HUES64 (cell line): ENCODE results near the gene CMTM7.

Experiments
- H3K27ac ChIP-seq: 2 replicates; pipeline ENCODE4 v1.7.0; 2013; ENCODE audit warnings: low read depth, low read length, inconsistent platforms
- H3K27me3 ChIP-seq: 2 replicates; pipeline ENCODE4 v1.6.1; 2013; ENCODE audit warnings: mild to moderate bottlenecking, low read length; ENCODE audit not compliant: insufficient read depth
- H3K36me3 ChIP-seq: 2 replicates; pipeline ENCODE4 v1.6.1; 2013; ENCODE audit warnings: mild to moderate bottlenecking, low read length; ENCODE audit not compliant: insufficient read depth
- H3K4me1 ChIP-seq: 2 replicates; pipeline ENCODE4 v1.6.1; 2013; ENCODE audit warnings: mild to moderate bottlenecking, low read length, moderate library complexity; ENCODE audit not compliant: insufficient read depth
- H3K4me3 ChIP-seq: 2 replicates; pipeline ENCODE4 v1.5.1; 2013; ENCODE audit warnings: mild to moderate bottlenecking, low read length, moderate library complexity
- H3K9ac ChIP-seq: 2 replicates; pipeline ENCODE4 v1.6.1; 2013; ENCODE audit warnings: mild to moderate bottlenecking, low read depth, low read length
- H3K9me3 ChIP-seq: 2 replicates; pipeline ENCODE4 v1.6.1; 2013; ENCODE audit warnings: low read depth, low read length; ENCODE audit not compliant: insufficient read depth
- WGBS: fragments of 150-250, 120-280 bp; methylation state at CpG from one replicate; pipeline ENCODE4 v1.1.7; 2013; ENCODE audit warnings: missing lambda C conversion rate; 5-methylcytosine and 5-hydroxymethylcytosine counted together

The CMTM7 gene

GRCh38 chr3:32367442-32367841, 24.2 kb upstream of the CMTM7 start:
- Histone ChIP-seq H3K36me3 (no peaks in the 10 kb centered on the region), H3K4me3 (no peak overlapping the region), H3K9ac (no peak overlapping the region), H3K27me3 (no peaks in the 10 kb centered on the region), H3K4me1 (no peaks in the 10 kb centered on the region), H3K27ac (no peak overlapping the region), H3K9me3 (no peaks in the 10 kb centered on the region)
- WGBS: 93% methylated on average over 10 of the region's 10 CpGs

GRCh38 chr3:32371461-32372212, 20.0 kb upstream of the CMTM7 start:
- Histone ChIP-seq H3K4me3 (no peak overlapping the region), H3K9ac (no peak overlapping the region), H3K27me3 (no peaks in the 10 kb centered on the region), H3K36me3 (no peaks in the 10 kb centered on the region), H3K4me1 (no peaks in the 10 kb centered on the region), H3K27ac (no peak overlapping the region), H3K9me3 (no peaks in the 10 kb centered on the region)
- 95% methylated on average over 7 of the region's 7 CpGs for WGBS

GRCh38 chr3:32372213-32372490, 19.5 kb upstream of the CMTM7 start:
- H3K27ac ChIP-seq: no peak overlapping the region
- 97% methylated on average over 4 of the region's 4 CpGs for WGBS
- H3K36me3 ChIP-seq: no peaks in the 10 kb centered on the region
- H3K4me1 ChIP-seq: no peaks in the 10 kb centered on the region
- no peak overlapping the region for H3K4me3 ChIP-seq
- H3K9me3 ChIP-seq: no peaks in the 10 kb centered on the region
- H3K9ac ChIP-seq: no peak overlapping the region
- no peaks in the 10 kb centered on the region for H3K27me3 ChIP-seq

DNA sequence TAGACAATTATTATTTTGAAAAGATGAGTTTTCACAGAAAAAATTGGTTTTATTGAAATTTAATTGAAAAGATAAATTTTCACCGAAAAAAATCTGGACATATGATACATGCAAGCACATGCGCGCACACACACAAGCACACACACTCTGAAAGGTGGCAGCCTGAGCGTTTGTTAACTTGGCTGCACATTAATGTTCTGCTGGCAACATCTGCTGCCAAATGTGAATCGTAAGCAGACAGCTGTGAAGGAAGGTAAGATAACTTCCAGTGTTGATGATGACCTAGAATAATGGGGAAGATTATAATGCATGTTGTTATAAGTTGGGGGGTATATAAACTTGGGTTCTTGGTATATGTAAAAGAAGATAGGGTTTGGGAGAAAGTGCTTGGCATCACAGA, 18.4 kb upstream of the CMTM7 start:
- H3K9me3 ChIP-seq: no peaks in the 10 kb centered on the region
- H3K4me1 ChIP-seq: no peaks in the 10 kb centered on the region
- 95% methylated on average over 5 of the region's 5 CpGs for WGBS
- no peak overlapping the region for H3K27ac ChIP-seq
- H3K4me3 ChIP-seq: no peak overlapping the region
- H3K36me3 ChIP-seq: no peaks in the 10 kb centered on the region
- no peaks in the 10 kb centered on the region for H3K27me3 ChIP-seq
- H3K9ac ChIP-seq: no peak overlapping the region

DNA sequence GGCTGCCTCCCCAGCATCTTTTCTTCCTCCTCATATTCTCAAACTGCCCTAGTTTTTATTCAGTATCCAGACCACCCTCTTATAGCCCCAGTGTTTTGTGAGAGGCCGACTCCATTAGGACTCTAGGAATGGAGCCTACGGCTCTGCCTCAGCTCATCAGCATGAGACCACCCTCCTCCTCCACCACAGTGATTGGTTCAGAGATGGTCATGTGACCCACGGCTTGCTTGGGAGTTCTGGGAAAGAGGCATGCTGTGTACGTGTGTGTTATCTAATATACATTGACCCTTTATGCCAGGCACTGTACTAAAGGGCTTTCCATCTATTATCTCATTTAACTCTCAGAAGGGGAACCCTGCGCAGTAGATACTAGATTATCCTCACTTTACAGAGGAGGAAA, 17.8 kb upstream of the CMTM7 start:
- Histone ChIP-seq H3K9ac (no peak overlapping the region), H3K4me3 (no peak overlapping the region), H3K27ac (no peak overlapping the region), H3K27me3 (no peaks in the 10 kb centered on the region), H3K9me3 (no peaks in the 10 kb centered on the region), H3K36me3 (no peaks in the 10 kb centered on the region), H3K4me1 (no peaks in the 10 kb centered on the region)
- WGBS: 94% methylated on average over 3 of the region's 5 CpGs

- H3K9ac ChIP-seq: no peak overlapping the region
- H3K4me3 ChIP-seq: no peak overlapping the region
- peaks cover 1% of the 10 kb centered on the region; the same call in 1 of the 2 replicates for H3K4me1 ChIP-seq
- no peaks in the 10 kb centered on the region for H3K36me3 ChIP-seq
- H3K27me3 ChIP-seq: no peaks in the 10 kb centered on the region
- WGBS: 53% methylated on average over 12 of the region's 12 CpGs
- no peaks in the 10 kb centered on the region for H3K9me3 ChIP-seq
- H3K27ac ChIP-seq: no peak overlapping the region
Observed at GRCh38 chr3:32374788-32375595, 16.7 kb upstream of the CMTM7 start.

DNA sequence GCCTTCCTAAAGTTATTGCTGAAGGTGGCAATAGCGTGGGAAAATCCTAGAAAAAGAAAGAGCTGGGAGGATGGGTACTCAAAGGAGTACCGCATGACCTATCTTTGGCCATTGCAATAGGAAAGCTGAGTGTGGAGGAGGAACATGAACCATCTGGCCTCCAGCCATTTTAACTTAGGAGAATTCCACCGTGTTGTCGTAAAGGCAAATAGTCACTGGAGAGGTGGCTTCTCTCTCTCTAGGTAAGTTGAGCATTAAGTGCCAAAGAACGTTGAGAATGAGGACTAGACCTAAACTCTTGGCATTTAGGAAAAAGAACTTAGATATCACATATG, 16.1 kb upstream of the CMTM7 start:
- no peaks in the 10 kb centered on the region for H3K9me3 ChIP-seq
- no peaks in the 10 kb centered on the region for H3K27me3 ChIP-seq
- 93% methylated on average over 5 of the region's 5 CpGs for WGBS
- peaks cover 3% of the 10 kb centered on the region; the same call in 1 of the 2 replicates for H3K4me1 ChIP-seq
- H3K9ac ChIP-seq: no peak overlapping the region
- no peak overlapping the region for H3K4me3 ChIP-seq
- H3K27ac ChIP-seq: no peak overlapping the region
- no peaks in the 10 kb centered on the region for H3K36me3 ChIP-seq

DNA sequence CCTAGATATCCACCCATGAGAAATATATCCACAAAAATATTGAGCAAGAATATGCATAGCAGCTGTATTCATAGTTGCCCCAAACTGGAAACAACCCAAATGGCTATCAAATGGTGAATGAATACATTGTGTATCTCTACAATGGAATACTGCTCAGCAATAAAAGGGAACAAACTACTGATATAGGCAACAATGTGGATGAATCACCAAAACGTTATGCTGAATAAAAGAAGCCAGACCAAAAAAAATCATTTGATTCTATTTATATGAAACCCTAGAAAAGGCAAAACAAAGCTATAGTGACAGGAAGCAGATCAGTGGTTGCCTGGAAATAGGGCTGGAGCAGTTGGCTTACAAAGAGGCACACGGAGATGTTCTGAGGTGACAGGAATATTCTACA, 15.5 kb upstream of the CMTM7 start:
- H3K4me1 ChIP-seq: peaks cover 3% of the 10 kb centered on the region; the same call in 1 of the 2 replicates
- H3K27ac ChIP-seq: no peak overlapping the region
- H3K9ac ChIP-seq: no peak overlapping the region
- H3K4me3 ChIP-seq: no peak overlapping the region
- H3K27me3 ChIP-seq: no peaks in the 10 kb centered on the region
- no peaks in the 10 kb centered on the region for H3K36me3 ChIP-seq
- WGBS: 83% methylated on average over 2 of the region's 2 CpGs
- no peaks in the 10 kb centered on the region for H3K9me3 ChIP-seq

GRCh38 chr3:32379831-32380500, 11.7 kb upstream of the CMTM7 start:
- WGBS: 75% methylated on average over 10 of the region's 10 CpGs
- no peaks in the 10 kb centered on the region for H3K9me3 ChIP-seq
- no peak overlapping the region for H3K4me3 ChIP-seq
- H3K4me1 ChIP-seq: peaks cover 3% of the 10 kb centered on the region; the same call in 1 of the 2 replicates
- no peak overlapping the region for H3K27ac ChIP-seq
- no peak overlapping the region for H3K9ac ChIP-seq
- no peaks in the 10 kb centered on the region for H3K27me3 ChIP-seq
- no peaks in the 10 kb centered on the region for H3K36me3 ChIP-seq

DNA sequence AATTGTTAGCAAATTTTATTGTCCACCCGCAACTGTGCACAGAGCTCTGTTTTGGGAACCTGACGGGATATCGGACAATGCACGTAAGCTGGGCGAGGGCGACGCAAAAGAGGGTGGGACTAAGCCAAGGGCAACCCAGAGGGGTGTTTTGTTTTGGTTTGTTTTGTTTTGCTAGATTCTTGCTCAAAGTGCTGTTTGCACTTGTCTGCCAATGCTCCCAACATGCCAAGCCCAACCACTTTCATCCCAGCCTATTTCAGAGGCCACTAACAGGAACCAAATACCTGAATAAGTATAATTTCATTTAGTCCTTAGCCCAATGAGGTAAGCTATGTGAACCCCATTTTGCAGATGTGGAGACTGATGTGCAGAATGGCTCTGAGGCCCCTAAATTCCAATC, 9.7 kb upstream of the CMTM7 start:
- Histone ChIP-seq H3K27ac (no peak overlapping the region), H3K9me3 (no peaks in the 10 kb centered on the region), H3K4me3 (no peak overlapping the region), H3K36me3 (no peaks in the 10 kb centered on the region), H3K4me1 (peaks cover 3% of the 10 kb centered on the region; the same call in 1 of the 2 replicates), H3K27me3 (no peaks in the 10 kb centered on the region), H3K9ac (no peak overlapping the region)
- 94% methylated on average over 7 of the region's 7 CpGs for WGBS

DNA sequence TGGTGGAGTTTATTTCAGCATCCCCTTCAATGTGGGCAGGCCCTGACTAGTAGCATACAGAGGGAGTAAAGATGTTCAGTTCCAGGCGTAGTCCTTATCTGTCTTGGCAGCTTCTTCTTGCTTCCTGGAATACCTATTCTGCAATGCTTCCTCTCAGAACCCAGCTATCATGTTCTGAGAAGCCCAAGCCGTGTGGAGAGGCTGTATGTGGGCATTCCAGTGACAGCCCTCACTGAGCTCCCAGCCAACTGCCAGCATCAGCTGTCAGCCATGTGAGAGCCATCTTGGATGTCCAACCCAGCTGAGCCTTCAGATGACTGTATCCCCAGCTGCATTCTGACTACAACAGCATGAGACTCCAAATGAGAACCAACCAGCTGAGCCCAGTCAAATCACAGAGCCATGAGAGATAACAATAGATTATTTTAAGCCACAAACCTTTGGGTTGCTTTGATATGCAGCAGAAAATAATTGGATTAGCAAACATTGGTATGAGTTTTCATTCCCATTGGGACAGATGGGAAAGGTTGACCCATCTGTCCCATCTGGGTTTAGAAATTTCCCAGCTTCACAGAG, 8.4 kb upstream of the CMTM7 start:
- WGBS: 94% methylated on average over 2 of the region's 2 CpGs
- no peak overlapping the region for H3K27ac ChIP-seq
- no peak overlapping the region for H3K4me3 ChIP-seq
- no peak overlapping the region for H3K9ac ChIP-seq
- no peaks in the 10 kb centered on the region for H3K9me3 ChIP-seq
- H3K4me1 ChIP-seq: peaks cover 3% of the 10 kb centered on the region; the same call in 1 of the 2 replicates
- H3K27me3 ChIP-seq: no peaks in the 10 kb centered on the region
- H3K36me3 ChIP-seq: no peaks in the 10 kb centered on the region
